ENCODE measurements around the gene ST3GAL4. TPM values are rescaled to one million over a fixed set of nuclear protein-coding genes. Genes with fewer than 3 reads are reported as not detected.

Gene ST3GAL4
- total and polyA plus RNA-seq, 4 donors = 23.6 to 38.3 (median 31.7) TPM

GRCh38 chr11:126409620-126409985 is 54.1 kb downstream of the ST3GAL4 start:
- no peaks in the 10 kb centered on the region for H3K27me3 ChIP-seq (ENCODE audit: control insufficient read depth in 3 of 3, insufficient read depth in 3 of 3, low read length in 2 of 3)
- H3K36me3 ChIP-seq (ENCODE audit: control insufficient read depth in 4 of 4, insufficient read depth in 4 of 4, low read length in 4 of 4) = peaks cover 0 to 29% (median 23%) of the 10 kb centered on the region in 4 donors
- H3K4me3 ChIP-seq = no peak overlapping the region
- H3K9ac ChIP-seq (ENCODE audit: insufficient read depth in 1 of 2, low read length in 2 of 2) = no peak overlapping the region
- WGBS, 2 donors = 70 to 73% methylated on average over 3 of the region's 3 CpGs
- ATAC-seq (ENCODE audit: insufficient read depth, low FRiP score) (no peak), DNase-seq (no peak)
- no peaks in the 10 kb centered on the region for H3K9me3 ChIP-seq (ENCODE audit: control insufficient read depth in 4 of 4, insufficient read depth in 3 of 4, low read length in 3 of 4)
- H3K27ac ChIP-seq (ENCODE audit: low read depth in 1 of 2, low read length in 1 of 2) = peak overlapping the region in 1 of 2 donors; percentile 55
- peaks cover 5 to 13% (median 10%) of the 10 kb centered on the region in 5 donors for H3K4me1 ChIP-seq (ENCODE audit: control insufficient read depth in 5 of 5, insufficient read depth in 5 of 5, low read length in 5 of 5)
- TF ChIP-seq, protein P1, sequence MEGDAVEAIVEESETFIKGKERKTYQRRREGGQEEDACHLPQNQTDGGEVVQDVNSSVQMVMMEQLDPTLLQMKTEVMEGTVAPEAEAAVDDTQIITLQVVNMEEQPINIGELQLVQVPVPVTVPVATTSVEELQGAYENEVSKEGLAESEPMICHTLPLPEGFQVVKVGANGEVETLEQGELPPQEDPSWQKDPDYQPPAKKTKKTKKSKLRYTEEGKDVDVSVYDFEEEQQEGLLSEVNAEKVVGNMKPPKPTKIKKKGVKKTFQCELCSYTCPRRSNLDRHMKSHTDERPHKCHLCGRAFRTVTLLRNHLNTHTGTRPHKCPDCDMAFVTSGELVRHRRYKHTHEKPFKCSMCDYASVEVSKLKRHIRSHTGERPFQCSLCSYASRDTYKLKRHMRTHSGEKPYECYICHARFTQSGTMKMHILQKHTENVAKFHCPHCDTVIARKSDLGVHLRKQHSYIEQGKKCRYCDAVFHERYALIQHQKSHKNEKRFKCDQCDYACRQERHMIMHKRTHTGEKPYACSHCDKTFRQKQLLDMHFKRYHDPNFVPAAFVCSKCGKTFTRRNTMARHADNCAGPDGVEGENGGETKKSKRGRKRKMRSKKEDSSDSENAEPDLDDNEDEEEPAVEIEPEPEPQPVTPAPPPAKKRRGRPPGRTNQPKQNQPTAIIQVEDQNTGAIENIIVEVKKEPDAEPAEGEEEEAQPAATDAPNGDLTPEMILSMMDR (IDR thresholded peaks at IDR 0.05; ENCODE audit: control extremely low read depth, extremely low read depth) = no peak

DNA sequence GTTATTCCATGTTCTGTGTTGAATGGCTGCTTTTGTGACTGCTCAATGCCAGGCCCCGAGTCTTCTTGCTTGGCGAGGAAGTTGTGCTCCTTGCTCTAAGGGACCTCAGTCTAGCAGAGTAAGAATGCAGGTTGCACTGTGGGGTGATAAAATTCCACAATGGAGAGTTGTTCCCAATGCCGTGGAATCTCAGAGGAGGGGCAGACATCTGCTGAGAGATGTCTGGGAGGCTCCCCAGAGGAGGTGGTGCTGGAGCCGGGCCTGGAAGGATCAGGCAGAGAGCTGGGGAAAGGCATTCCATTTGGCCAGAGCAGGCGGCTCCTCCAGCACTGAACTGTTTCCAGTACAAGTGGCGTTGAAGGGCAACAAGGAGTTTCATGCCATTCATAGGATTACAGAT is 55.2 kb downstream of the ST3GAL4 start:
- H3K27me3 ChIP-seq (ENCODE audit: control insufficient read depth in 3 of 3, insufficient read depth in 3 of 3, low read length in 2 of 3) = no peaks in the 10 kb centered on the region
- H3K27ac ChIP-seq (ENCODE audit: low read depth in 1 of 2, low read length in 1 of 2) = peak overlapping the region; percentile 2 to 8
- no peak for DNase-seq
- H3K4me1 ChIP-seq (ENCODE audit: control insufficient read depth in 5 of 5, insufficient read depth in 5 of 5, low read length in 5 of 5) = peaks cover 5 to 23% (median 9%) of the 10 kb centered on the region in 5 donors
- no peaks in the 10 kb centered on the region for H3K9me3 ChIP-seq (ENCODE audit: control insufficient read depth in 4 of 4, insufficient read depth in 3 of 4, low read length in 3 of 4)
- TF ChIP-seq, protein P1 (IDR thresholded peaks at IDR 0.05; ENCODE audit: control extremely low read depth, extremely low read depth) = no peak
- no peak overlapping the region for H3K9ac ChIP-seq (ENCODE audit: insufficient read depth in 1 of 2, low read length in 2 of 2)
- ATAC-seq (ENCODE audit: insufficient read depth, low FRiP score) = no peak
- no peak overlapping the region for H3K4me3 ChIP-seq
- 48 to 75% methylated on average over 6 of the region's 6 CpGs for WGBS, 2 donors
- peaks cover 0 to 29% (median 23%) of the 10 kb centered on the region in 4 donors for H3K36me3 ChIP-seq (ENCODE audit: control insufficient read depth in 4 of 4, insufficient read depth in 4 of 4, low read length in 4 of 4)

GRCh38 chr11:126411971-126412381 is 56.5 kb downstream of the ST3GAL4 start:
- ATAC-seq (ENCODE audit: insufficient read depth, low FRiP score) = no peak
- H3K27ac ChIP-seq (ENCODE audit: low read depth in 1 of 2, low read length in 1 of 2) = peak overlapping the region in 1 of 2 donors; percentile 10
- H3K27me3 ChIP-seq (ENCODE audit: control insufficient read depth in 3 of 3, insufficient read depth in 3 of 3, low read length in 2 of 3) = no peaks in the 10 kb centered on the region
- 89 to 94% methylated on average over 6 of the region's 6 CpGs for WGBS, 2 donors
- no peak overlapping the region for H3K4me3 ChIP-seq
- H3K36me3 ChIP-seq (ENCODE audit: control insufficient read depth in 4 of 4, insufficient read depth in 4 of 4, low read length in 4 of 4) = peaks cover 0 to 29% (median 19%) of the 10 kb centered on the region in 4 donors
- no peak overlapping the region for H3K9ac ChIP-seq (ENCODE audit: insufficient read depth in 1 of 2, low read length in 2 of 2)
- peak in 1 of 3 donors; percentile 41 for DNase-seq
- peaks cover 13 to 35% (median 18%) of the 10 kb centered on the region in 5 donors for H3K4me1 ChIP-seq (ENCODE audit: control insufficient read depth in 5 of 5, insufficient read depth in 5 of 5, low read length in 5 of 5)
- no peaks in the 10 kb centered on the region for H3K9me3 ChIP-seq (ENCODE audit: control insufficient read depth in 4 of 4, insufficient read depth in 3 of 4, low read length in 3 of 4)
- TF ChIP-seq, protein P1 (IDR thresholded peaks at IDR 0.05; ENCODE audit: control extremely low read depth, extremely low read depth) = no peak

DNA sequence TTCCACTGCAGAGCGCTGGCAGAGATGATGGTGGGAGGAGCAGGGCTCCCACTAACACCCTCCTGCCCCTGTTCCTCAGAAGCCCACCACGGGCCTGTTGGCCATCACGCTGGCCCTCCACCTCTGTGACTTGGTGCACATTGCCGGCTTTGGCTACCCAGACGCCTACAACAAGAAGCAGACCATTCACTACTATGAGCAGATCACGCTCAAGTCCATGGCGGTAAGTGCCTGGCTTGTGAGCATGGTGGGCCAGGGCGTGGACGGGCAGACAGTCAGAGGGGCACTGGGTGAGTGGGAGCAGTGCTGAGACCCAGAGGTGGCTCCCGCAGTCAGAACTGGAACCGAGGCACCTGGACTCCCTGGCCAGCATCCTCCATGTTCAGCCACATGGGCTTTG is 57.9 kb downstream of the ST3GAL4 start:
- H3K9ac ChIP-seq (ENCODE audit: insufficient read depth in 1 of 2, low read length in 2 of 2) = no peak overlapping the region
- peak overlapping the region in 1 of 2 donors; percentile 93 for H3K27ac ChIP-seq (ENCODE audit: low read depth in 1 of 2, low read length in 1 of 2)
- H3K9me3 ChIP-seq (ENCODE audit: control insufficient read depth in 4 of 4, insufficient read depth in 3 of 4, low read length in 3 of 4) = no peaks in the 10 kb centered on the region
- H3K4me1 ChIP-seq (ENCODE audit: control insufficient read depth in 5 of 5, insufficient read depth in 5 of 5, low read length in 5 of 5) = peaks cover 13 to 41% (median 24%) of the 10 kb centered on the region in 5 donors
- DNase-seq = no peak
- H3K27me3 ChIP-seq (ENCODE audit: control insufficient read depth in 3 of 3, insufficient read depth in 3 of 3, low read length in 2 of 3) = no peaks in the 10 kb centered on the region
- H3K36me3 ChIP-seq (ENCODE audit: control insufficient read depth in 4 of 4, insufficient read depth in 4 of 4, low read length in 4 of 4) = peaks cover 0 to 27% (median 12%) of the 10 kb centered on the region in 4 donors
- WGBS, 2 donors = 94 to 97% methylated on average over 11 of the region's 11 CpGs
- no peak overlapping the region for H3K4me3 ChIP-seq
- no peak for ATAC-seq (ENCODE audit: insufficient read depth, low FRiP score)
- TF ChIP-seq, protein P1 (IDR thresholded peaks at IDR 0.05; ENCODE audit: control extremely low read depth, extremely low read depth) = no peak

Measured in lung (tissue), 12 donors.